GM20000 (cell line): Measurements from ENCODE around the gene LRCOL1.
"Not testable (repeated sequence)": the region's sequence is repeated elsewhere in the genome, so short reads cannot be mapped to it uniquely, and the experiment has no call there.

Source experiments
- DNase-seq: peaks from one replicate; pipeline ENCODE4 v3.0.0; 2012; ENCODE audit warnings: low spot score
- CTCF ChIP-seq: IDR thresholded peaks from 2 replicates; pipeline ENCODE4 v1.5.1; 2012; ENCODE audit warnings: mild to moderate bottlenecking, control low read depth; ENCODE audit errors: extremely low read depth, missing control alignments

The LRCOL1 gene

DNA sequence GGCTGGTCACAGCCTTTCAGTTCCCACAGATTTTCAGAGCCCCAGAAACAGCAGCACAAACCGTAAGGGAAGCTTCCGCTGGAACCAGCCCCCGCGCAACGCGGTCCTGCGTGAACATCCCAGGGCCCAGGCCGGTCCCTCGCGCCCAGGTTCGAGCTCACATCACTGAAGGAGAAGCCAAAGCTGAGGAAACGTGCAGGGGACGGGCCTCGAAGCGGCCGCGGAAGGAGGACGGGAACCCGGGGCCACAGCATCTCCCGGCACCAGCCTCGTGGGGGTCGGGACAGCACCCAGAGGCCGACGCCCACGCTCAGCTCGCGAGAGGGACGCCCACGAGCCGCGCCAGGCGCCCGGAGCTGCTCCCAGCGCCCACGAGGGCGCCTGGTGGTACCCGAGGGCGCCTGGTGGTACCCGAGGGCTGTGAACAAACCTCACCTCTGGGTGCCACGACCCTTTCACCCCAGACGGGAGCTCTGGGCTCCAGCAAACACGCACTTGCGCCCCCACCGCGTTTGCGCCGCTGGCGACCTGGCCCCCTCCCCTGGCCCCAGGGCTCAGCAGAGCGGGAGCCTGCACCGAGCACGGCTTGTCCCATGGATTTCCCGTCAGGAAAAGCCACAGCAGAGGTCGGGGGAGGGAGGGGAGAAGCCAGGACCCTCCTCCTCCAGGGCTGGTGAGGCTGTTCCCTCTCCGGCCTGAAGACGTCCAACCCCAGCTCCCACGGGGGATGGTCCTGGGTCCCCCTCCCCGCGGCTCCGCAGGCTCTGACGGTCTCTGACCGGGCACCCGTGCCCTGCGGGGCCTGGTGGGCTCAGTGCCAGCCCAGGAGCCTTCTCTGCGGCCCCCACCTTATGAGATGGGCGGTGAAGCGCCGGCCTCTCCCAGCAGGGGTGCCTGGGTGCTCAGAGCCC lies 6.9 kb downstream of the LRCOL1 start:
- no peak for DNase-seq
- TF ChIP-seq CTCF = no peak

- no peak for TF ChIP-seq CTCF
- no peak for DNase-seq
Measured at GRCh38 chr12:132602572-132603239, 7.7 kb downstream of the LRCOL1 start.

DNA sequence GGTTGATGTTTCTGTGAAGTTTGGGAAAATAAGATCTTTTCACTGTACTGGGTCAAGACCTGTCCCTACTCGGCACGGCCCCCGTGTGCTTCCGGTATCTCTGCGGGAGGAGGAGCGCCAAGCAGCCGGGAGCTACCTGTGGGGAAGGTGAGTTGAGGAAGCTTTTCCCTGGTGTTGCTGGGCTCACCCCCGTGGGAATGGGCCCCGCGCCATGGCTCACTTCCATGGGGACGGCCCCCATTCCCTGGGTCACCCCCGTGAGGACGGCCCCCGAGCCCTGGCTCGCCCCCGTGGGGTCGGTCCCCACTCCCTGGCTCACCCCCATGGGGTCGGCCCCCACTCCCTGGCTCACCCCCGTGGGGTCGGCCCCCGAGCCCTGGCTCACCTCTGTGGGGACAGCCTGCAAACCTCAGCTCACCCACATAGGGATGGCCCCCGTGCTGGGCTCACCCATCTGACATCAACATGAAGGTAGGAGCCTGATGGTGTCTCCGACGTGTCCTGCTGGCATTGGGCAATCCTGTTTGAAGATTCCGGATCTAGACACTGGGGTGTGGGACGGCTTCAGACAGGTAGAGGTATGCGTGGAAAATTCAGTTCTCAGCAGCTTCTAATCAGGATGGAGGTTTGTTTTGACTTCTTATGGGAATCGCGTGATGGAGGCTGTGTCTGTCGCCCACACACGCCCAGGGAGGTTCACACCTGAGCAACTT lies 9.1 kb downstream of the LRCOL1 start:
- DNase-seq = no peak
- TF ChIP-seq CTCF = no peak

GRCh38 chr12:132600048-132601032 lies 10.0 kb downstream of the LRCOL1 start:
- TF ChIP-seq CTCF = peak; percentile 66
- DNase-seq = peak; percentile 85

DNA sequence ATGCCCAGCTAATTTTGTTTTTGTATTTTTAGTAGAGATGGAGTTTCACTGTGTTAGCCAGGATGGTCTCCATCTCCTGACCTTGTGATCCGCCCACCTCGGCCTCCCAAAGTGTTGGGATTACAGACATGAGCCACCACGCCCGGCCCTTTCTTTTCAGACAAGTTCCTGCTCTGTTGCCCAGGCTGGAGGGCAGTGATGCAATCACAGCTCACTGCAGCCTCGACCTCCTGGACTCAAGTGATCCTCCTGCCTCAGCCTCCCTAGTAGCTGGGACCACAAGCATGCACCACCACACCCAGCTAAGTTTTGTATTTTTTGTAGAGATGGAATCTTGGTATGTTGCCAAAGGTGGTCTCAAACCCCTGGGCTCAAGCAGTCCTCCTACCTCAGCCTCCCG lies 10.9 kb downstream of the LRCOL1 start:
- not testable (repeated sequence) for DNase-seq

DNA sequence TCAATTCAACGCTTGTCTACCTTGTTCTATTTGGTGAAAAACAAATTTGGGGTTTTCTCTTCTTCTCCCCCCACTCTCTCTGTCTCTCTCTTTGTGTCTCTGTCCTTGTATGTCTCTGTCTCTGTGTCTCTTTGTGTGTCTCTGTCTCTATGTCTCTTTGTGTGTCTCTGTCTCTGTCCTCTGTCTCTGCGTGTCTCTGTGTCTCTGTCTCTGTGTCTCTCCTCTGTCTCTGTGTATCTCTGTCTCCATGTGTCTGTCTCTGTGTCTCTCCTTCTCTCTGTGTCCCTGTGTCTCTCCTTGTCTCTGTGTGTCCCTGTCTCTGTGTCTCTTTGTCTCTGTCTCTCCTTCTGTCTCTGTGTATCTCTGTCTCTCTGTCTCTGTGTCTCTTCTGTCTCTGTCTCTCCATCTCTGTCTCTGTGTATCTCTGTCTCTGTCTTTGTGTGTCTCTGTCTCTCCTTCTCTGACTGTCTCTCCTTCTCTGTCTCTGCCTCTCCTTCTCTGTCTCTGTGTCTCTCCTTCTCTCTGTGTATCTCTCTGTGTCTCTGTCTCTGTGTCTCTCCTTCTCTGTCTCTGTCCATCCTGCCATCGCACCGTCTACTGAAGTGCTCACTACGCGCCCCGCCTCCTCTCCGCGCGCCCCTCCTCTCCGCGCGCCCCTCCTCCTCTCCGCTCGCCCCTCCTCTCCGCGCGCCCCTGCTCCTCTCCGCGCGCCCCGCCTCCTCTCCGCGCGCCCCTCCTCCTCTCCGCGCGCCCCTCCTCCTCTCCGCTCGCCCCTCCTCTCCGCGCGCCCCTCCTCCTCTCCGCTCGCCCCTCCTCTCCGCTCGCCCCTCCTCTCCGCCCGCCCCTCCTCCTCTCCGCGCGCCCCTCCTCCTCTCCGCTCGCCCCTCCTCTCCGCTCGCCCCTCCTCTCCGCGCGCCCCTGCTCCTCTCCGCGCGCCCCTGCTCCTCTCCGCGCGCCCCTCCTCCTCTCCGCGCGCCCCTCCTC lies 12.8 kb downstream of the LRCOL1 start:
- TF ChIP-seq CTCF = no peak
- DNase-seq = no peak
